C4-2B (cell line): ENCODE data around the gene DPF3.

Source experiments
- CTCF ChIP-seq: fragments of 450-650 bp; conservative IDR thresholded peaks from 2 replicates; pipeline ENCODE4 v1.5.1; 2017; ENCODE audit warnings: mild to moderate bottlenecking
- ZFX ChIP-seq: fragments of 450-650 bp; IDR thresholded peaks from 2 replicates; pipeline ENCODE4 v1.6.1; 2017

- no peak for TF ChIP-seq CTCF
- TF ChIP-seq ZFX: no peak
Observed at GRCh38 chr14:72666610-72667009, 227.3 kb downstream of the DPF3 start.
